Gastrocnemius medialis (tissue), 4 donors: Measurements from ENCODE around the gene GGT7. TPM values are rescaled to one million over a fixed set of nuclear protein-coding genes. Genes with fewer than 3 reads are reported as not detected.
A peak's percentile ranks its signal among the peaks of the same experiment; 100 is the strongest.

Experiments used
- ATAC-seq, 2 donors: fragments of 150-250 bp; one replicate each; pipeline ENCODE4 v1.9.1; 2016
- DNase-seq, 2 donors: peaks; one replicate each; pipeline ENCODE4 v3.0.0-alpha.2; 2019
- H3K27ac ChIP-seq, 4 donors: fragments of 200-600 bp; sonication (generic); 1 replicate in 1 of 4; 2 replicates in 3 of 4; pipeline ENCODE4 v1.5.1; 2016 to 2018; ENCODE audit warnings: mild to moderate bottlenecking in 2 of 4, moderate library complexity in 1 of 4
- H3K27me3 ChIP-seq, 3 donors: fragments of 200-600 bp; sonication (generic) in 2 of 3; 1 replicate in 1 of 3; 2 replicates in 2 of 3; pipeline versions ENCODE4 v1.5.1 to v1.6.0; 2016 to 2019; ENCODE audit warnings: mild to moderate bottlenecking in 1 of 3, moderate library complexity in 1 of 3
- H3K36me3 ChIP-seq, 2 donors: fragments of 200-600 bp; sonication (generic) in 1 of 2; one replicate each; pipeline ENCODE4 v1.5.1; 2017 to 2018
- H3K4me1 ChIP-seq, 2 donors: fragments of 200-600 bp; sonication (generic) in 1 of 2; one replicate each; pipeline ENCODE4 v1.5.1; 2016 to 2017; ENCODE audit warnings: mild to moderate bottlenecking in 2 of 2
- H3K4me3 ChIP-seq, 4 donors: fragments of 200-600 bp; sonication (generic) in 3 of 4; 1 replicate in 1 of 4; 2 replicates in 3 of 4; pipeline ENCODE4 v1.5.1; 2016 to 2019; ENCODE audit warnings: mild to moderate bottlenecking in 2 of 4
- H3K9me3 ChIP-seq, 3 donors: fragments of 200-600 bp; sonication (generic) in 2 of 3; 1 replicate in 1 of 3; 2 replicates in 2 of 3; pipeline ENCODE4 v1.5.1; 2016 to 2019
- CTCF ChIP-seq, 5 experiments: fragments of 450-650 bp in 3 of 5; fragments of 200-600 bp in 2 of 5; sonication (generic) in 2 of 5; IDR thresholded peaks in 4 of 5; conservative IDR thresholded peaks in 1 of 5; 1 replicate in 4 of 5; 2 replicates in 1 of 5; pipeline ENCODE4 v1.5.1; 2016 to 2019; ENCODE audit warnings: antibody characterized with exemption in 5 of 5, mild to moderate bottlenecking in 3 of 5, moderate library complexity in 3 of 5
- POLR2A ChIP-seq, 2 donors: fragments of 450-650 bp; IDR thresholded peaks; one replicate each; pipeline ENCODE4 v1.6.1; 2017; ENCODE audit warnings: antibody characterized with exemption in 2 of 2, mild to moderate bottlenecking in 2 of 2, moderate library complexity in 2 of 2
- in situ Hi-C, 4 donors: fragments of 200-750 bp; cut with MboI; loops; one replicate each; pipeline versions ENCODE4 v1.15.0 to v1.8.0; 2017; ENCODE audit warnings: low sequenced_read_pairs in 4 of 4
- intact Hi-C: fragments of 100-400 bp; cut with DNase I; formaldehyde crosslinking; loops from one replicate; pipeline ENCODE4 v1.15.1; 2023; ENCODE audit warnings: low total_unique reads
- total RNA-seq, 4 donors: library from RNA; depleted of rRNA; stranded (reverse); fragments of >200 nt; gene quantifications; one replicate each; pipeline versions ENCODE4 v1.1.0 to v1.2.3, GENCODE V29; 2016

The GGT7 gene
- total RNA-seq, 4 donors from 2014 or later: 11.4 to 54.2 (median 15.4) TPM

- Histone ChIP-seq H3K4me1 (peaks cover 54 to 57% of the 10 kb centered on the region in 2 donors), H3K4me3 (no peak overlapping the region), H3K27ac (peak overlapping the region; percentile 86 to 97 (median 92)), H3K9me3 (no peaks in the 10 kb centered on the region), H3K27me3 (no peaks in the 10 kb centered on the region), H3K36me3 (no peaks in the 10 kb centered on the region)
- ATAC-seq (no peak), DNase-seq (no peak)
- intact Hi-C loops (loop anchor here (1.0 to 5.0 kb wide), 5 partner anchors 49 to 274 kb away; partner anchors contain the start of genes EDEM2, NCOA6 and TRPC4AP), in situ Hi-C loops (loop anchor here (5.0 to 25.0 kb wide), 5 partner anchors 84 to 221 kb away; partner anchors contain the start of genes TRPC4AP (in 4 of the 4), GSS (in 3 of the 4) and MYH7B (in 3 of the 4))
- TF ChIP-seq POLR2A (IDR thresholded peaks at IDR 0.05): no peak
- no peak for TF ChIP-seq CTCF (IDR thresholded peaks at IDR 0.05 in 4 of 5, conservative IDR thresholded peaks at IDR 0.05 in 1 of 5)
Observed at GRCh38 chr20:34873583-34874093, 982 bp upstream of the GGT7 start.

- no peaks in the 10 kb centered on the region for H3K27me3 ChIP-seq
- TF ChIP-seq POLR2A (IDR thresholded peaks at IDR 0.05) (no peak), CTCF (IDR thresholded peaks at IDR 0.05 in 4 of 5, conservative IDR thresholded peaks at IDR 0.05 in 1 of 5) (no peak)
- peaks cover 44 to 46% of the 10 kb centered on the region in 2 donors for H3K4me1 ChIP-seq
- peak overlapping the region; percentile 86 to 97 (median 92) for H3K27ac ChIP-seq
- intact Hi-C loops (loop anchor here (2.0 to 5.0 kb wide), 3 partner anchors 47 to 275 kb away; partner anchors contain the start of genes EDEM2 and NCOA6), in situ Hi-C loops (loop anchor here (5.0 to 25.0 kb wide), 5 partner anchors 85 to 223 kb away; partner anchors contain the start of genes TRPC4AP (in 4 of the 4), GSS (in 3 of the 4) and MYH7B (in 3 of the 4))
- no peaks in the 10 kb centered on the region for H3K36me3 ChIP-seq
- H3K4me3 ChIP-seq: peak overlapping the region; percentile 76 to 87 (median 84)
- DNase-seq: peak in 1 of 2 donors; percentile 33
- H3K9me3 ChIP-seq: no peaks in the 10 kb centered on the region
- ATAC-seq: no peak
Observed at GRCh38 chr20:34871966-34872621, 562 bp downstream of the GGT7 start.

GRCh38 chr20:34871320-34871926 lies 1.2 kb downstream of the GGT7 start:
- DNase-seq: peak in 1 of 2 donors; percentile 17
- H3K36me3 ChIP-seq: no peaks in the 10 kb centered on the region
- ATAC-seq: no peak
- intact Hi-C loops (loop anchor here (5.0 kb wide), 2 partner anchors 146 to 276 kb away; partner anchors contain the start of gene EDEM2), in situ Hi-C loops (loop anchor here (5.0 to 25.0 kb wide), 5 partner anchors 86 to 223 kb away; partner anchors contain the start of genes TRPC4AP (in 4 of the 4), GSS (in 3 of the 4) and MYH7B (in 3 of the 4))
- no peaks in the 10 kb centered on the region for H3K27me3 ChIP-seq
- TF ChIP-seq POLR2A (IDR thresholded peaks at IDR 0.05) (no peak), CTCF (IDR thresholded peaks at IDR 0.05 in 4 of 5, conservative IDR thresholded peaks at IDR 0.05 in 1 of 5) (no peak)
- peak overlapping the region; percentile 86 to 97 (median 92) for H3K27ac ChIP-seq
- H3K4me3 ChIP-seq: peak overlapping the region in 3 of 4 donors; percentile 76 to 87 (median 85)
- H3K4me1 ChIP-seq: peaks cover 44 to 46% of the 10 kb centered on the region in 2 donors
- H3K9me3 ChIP-seq: no peaks in the 10 kb centered on the region

- ATAC-seq: peak in 1 of 2 donors; percentile 22
- H3K36me3 ChIP-seq: no peaks in the 10 kb centered on the region
Observed at GRCh38 chr20:34864216-34864615, 8.4 kb downstream of the GGT7 start.

More at GRCh38 chr20:34864216-34864615, 8.4 kb downstream of the GGT7 start:
- TF ChIP-seq CTCF (IDR thresholded peaks at IDR 0.05 in 4 of 5, conservative IDR thresholded peaks at IDR 0.05 in 1 of 5) (no peak), POLR2A (IDR thresholded peaks at IDR 0.05) (no peak)
- Histone ChIP-seq H3K27ac (peak overlapping the region; percentile 50 to 82 (median 72)), H3K4me3 (no peak overlapping the region), H3K27me3 (no peaks in the 10 kb centered on the region), H3K4me1 (peaks cover 23 to 42% of the 10 kb centered on the region in 2 donors), H3K9me3 (no peaks in the 10 kb centered on the region)
- intact Hi-C loops (no loop called here), in situ Hi-C loops (loop anchor here in 1 of 4 donors (25.0 kb wide), 1 partner anchor 223 kb away; the partner anchor contains the start of gene TRPC4AP)
- DNase-seq: no peak
